OCI-LY7 (cell line): Measurements from ENCODE around the gene ZNF846.

Source experiments
- EZH2phosphoT487 ChIP-seq: fragments of 200-600 bp; sonication (generic); IDR thresholded peaks from 2 replicates; pipeline ENCODE4 v1.6.1; 2018; ENCODE audit warnings: low read depth, borderline replicate concordance, mild to moderate bottlenecking, mixed run types, antibody characterized with exemption, low read length, moderate library complexity, mixed read lengths
- TF ChIP-seq, protein P1 (sequence below): fragments of 200-600 bp; sonication (generic); conservative IDR thresholded peaks from 2 replicates; pipeline ENCODE4 v1.5.1; 2014; ENCODE audit warnings: mild to moderate bottlenecking, antibody characterized with exemption, low read length, moderate library complexity, mixed read lengths

DNA sequence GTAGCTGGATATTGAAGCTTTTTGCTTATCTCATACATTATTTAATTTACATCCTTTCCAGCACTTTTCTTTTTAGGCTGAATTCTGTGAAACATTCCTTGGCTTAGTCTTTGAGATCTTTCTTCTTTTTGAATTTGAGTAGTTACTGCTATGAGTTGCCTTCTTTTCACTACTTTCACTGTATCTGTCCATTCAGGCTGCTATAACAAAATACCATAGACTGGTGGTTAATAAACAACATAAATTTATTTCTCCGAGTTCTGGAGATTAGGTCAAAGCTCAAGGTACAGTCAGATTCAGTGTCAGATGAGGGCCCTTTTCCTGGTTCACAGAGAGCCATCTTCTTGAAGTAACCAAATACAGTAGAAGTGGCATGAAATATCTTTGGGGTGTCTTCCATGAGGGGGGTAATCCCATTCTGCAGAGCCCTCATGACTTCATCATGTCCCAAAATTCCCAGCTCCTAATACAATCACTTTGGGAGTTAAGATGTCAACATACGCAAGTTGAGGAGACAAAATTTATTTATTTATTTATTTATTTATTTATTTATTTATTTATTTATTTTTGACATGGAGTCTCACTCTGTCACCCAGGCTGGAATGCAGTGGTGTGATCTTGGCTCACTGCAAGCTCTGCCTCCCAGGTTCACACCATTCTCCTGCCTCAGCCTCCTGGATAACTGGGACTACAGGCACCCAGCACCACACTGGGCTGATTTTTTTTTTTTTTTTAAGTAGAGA, 15.7 kb downstream of the ZNF846 start:
- TF ChIP-seq, protein P1, sequence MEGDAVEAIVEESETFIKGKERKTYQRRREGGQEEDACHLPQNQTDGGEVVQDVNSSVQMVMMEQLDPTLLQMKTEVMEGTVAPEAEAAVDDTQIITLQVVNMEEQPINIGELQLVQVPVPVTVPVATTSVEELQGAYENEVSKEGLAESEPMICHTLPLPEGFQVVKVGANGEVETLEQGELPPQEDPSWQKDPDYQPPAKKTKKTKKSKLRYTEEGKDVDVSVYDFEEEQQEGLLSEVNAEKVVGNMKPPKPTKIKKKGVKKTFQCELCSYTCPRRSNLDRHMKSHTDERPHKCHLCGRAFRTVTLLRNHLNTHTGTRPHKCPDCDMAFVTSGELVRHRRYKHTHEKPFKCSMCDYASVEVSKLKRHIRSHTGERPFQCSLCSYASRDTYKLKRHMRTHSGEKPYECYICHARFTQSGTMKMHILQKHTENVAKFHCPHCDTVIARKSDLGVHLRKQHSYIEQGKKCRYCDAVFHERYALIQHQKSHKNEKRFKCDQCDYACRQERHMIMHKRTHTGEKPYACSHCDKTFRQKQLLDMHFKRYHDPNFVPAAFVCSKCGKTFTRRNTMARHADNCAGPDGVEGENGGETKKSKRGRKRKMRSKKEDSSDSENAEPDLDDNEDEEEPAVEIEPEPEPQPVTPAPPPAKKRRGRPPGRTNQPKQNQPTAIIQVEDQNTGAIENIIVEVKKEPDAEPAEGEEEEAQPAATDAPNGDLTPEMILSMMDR: no peak
- no peak for TF ChIP-seq EZH2phosphoT487
